DOHH2 (cell line): ENCODE results near the gene RGS13.
A peak's percentile ranks its signal among the peaks of the same experiment; 100 is the strongest.

Experiments used
- H3F3A ChIP-seq: fragments of 200-600 bp; sonication (generic), shearing (Covaris generic); 2 replicates; pipeline ENCODE4 v1.6.0; 2016; ENCODE audit warnings: antibody characterized with exemption, mild to moderate bottlenecking; ENCODE audit not compliant: control insufficient read depth, insufficient read depth
- H3K27ac ChIP-seq: fragments of 200-600 bp; sonication (generic); 2 replicates; pipeline ENCODE4 v1.5.1; 2014; ENCODE audit warnings: low read depth, mild to moderate bottlenecking, low read length, moderate library complexity
- H3K27me3 ChIP-seq: fragments of 200-600 bp; sonication (generic); 2 replicates; pipeline ENCODE4 v1.6.1; 2014; ENCODE audit warnings: mild to moderate bottlenecking, low read length, mixed read lengths; ENCODE audit not compliant: control insufficient read depth
- H3K36me3 ChIP-seq: fragments of 200-600 bp; sonication (generic); 2 replicates; pipeline ENCODE4 v1.6.1; 2014; ENCODE audit warnings: mild to moderate bottlenecking, low read length, moderate library complexity, mixed read lengths; ENCODE audit not compliant: control insufficient read depth
- H3K4me1 ChIP-seq: fragments of 200-600 bp; sonication (generic); 2 replicates; pipeline ENCODE4 v1.6.1; 2014; ENCODE audit warnings: mild to moderate bottlenecking, low read length, mixed read lengths; ENCODE audit not compliant: control insufficient read depth
- H3K4me2 ChIP-seq: fragments of 200-600 bp; sonication (generic); 2 replicates; pipeline ENCODE4 v1.6.0; 2014; ENCODE audit warnings: mild to moderate bottlenecking, low read length, moderate library complexity
- H3K4me3 ChIP-seq: fragments of 200-600 bp; sonication (generic); 2 replicates; pipeline ENCODE4 v1.5.1; 2014; ENCODE audit warnings: mild to moderate bottlenecking, low read length, mixed read lengths
- H3K79me2 ChIP-seq: fragments of 200-600 bp; sonication (generic); 2 replicates; pipeline ENCODE4 v1.6.1; 2014; ENCODE audit warnings: mild to moderate bottlenecking, low read length, mixed read lengths; ENCODE audit not compliant: control insufficient read depth
- H3K9me2 ChIP-seq: fragments of 200-600 bp; sonication (generic); replicated peaks from 2 replicates; pipeline ENCODE4 v1.6.1; 2014; ENCODE audit warnings: mild to moderate bottlenecking, low read length, mixed read lengths; ENCODE audit not compliant: control insufficient read depth
- H3K9me3 ChIP-seq: fragments of 200-600 bp; sonication (generic); 2 replicates; pipeline ENCODE4 v1.6.1; 2014; ENCODE audit warnings: antibody characterized with exemption, low read length, mixed read lengths; ENCODE audit not compliant: control insufficient read depth, insufficient read depth
- H4K20me1 ChIP-seq: fragments of 200-600 bp; sonication (generic); 2 replicates; pipeline ENCODE4 v1.6.0; 2014; ENCODE audit warnings: low read depth, mild to moderate bottlenecking, antibody characterized with exemption, low read length, moderate library complexity; ENCODE audit not compliant: control insufficient read depth, insufficient read depth
- CTCF ChIP-seq: fragments of 200-600 bp; sonication (generic); IDR thresholded peaks from one replicate; pipeline ENCODE4 v1.5.1; 2014; ENCODE audit warnings: antibody characterized with exemption, mild to moderate bottlenecking, low read depth, low read length; ENCODE audit not compliant: poor library complexity, severe bottlenecking
- EZH2phosphoT487 ChIP-seq: fragments of 200-600 bp; sonication (generic); IDR thresholded peaks from 2 replicates; pipeline ENCODE4 v1.6.1; 2017; ENCODE audit warnings: borderline replicate concordance, mild to moderate bottlenecking, antibody characterized with exemption, low read length, moderate library complexity, mixed read lengths

The RGS13 gene

GRCh38 chr1:192626366-192627179 is 9.4 kb upstream of the RGS13 start:
- peaks cover 39% of the 10 kb centered on the region for H3F3A ChIP-seq
- no peaks in the 10 kb centered on the region for H3K9me2 ChIP-seq
- H3K27me3 ChIP-seq: no peaks in the 10 kb centered on the region
- peak overlapping the region; percentile 88 for H3K4me2 ChIP-seq
- peak overlapping the region; percentile 75 for H3K4me3 ChIP-seq
- H3K9me3 ChIP-seq: no peaks in the 10 kb centered on the region
- H3K27ac ChIP-seq: peak overlapping the region; percentile 97
- no peaks in the 10 kb centered on the region for H4K20me1 ChIP-seq
- peaks cover 73% of the 10 kb centered on the region for H3K4me1 ChIP-seq
- H3K36me3 ChIP-seq: peaks cover 10% of the 10 kb centered on the region; the same call in 1 of the 2 replicates
- TF ChIP-seq EZH2phosphoT487 (no peak), CTCF (no peak)
- H3K79me2 ChIP-seq: peaks cover 29% of the 10 kb centered on the region

DNA sequence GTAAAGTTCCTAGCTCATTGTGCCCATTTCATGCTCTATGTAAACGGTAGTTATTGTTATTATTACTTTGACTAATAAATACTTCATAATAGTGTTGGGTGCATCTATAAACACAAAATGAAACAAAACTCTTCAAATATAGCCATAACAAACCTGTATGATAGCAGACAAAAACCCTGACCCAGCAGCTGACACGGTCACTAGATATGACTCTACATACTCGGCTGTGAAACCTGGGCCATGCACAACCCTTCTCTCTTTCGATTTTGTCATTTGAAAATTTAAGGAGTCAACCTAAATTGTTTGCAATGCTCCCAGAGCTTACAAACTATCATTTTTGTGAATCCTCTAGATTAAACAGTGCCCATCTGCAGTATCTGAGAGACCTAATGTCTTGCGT is 8.0 kb upstream of the RGS13 start:
- Histone ChIP-seq H3K4me2 (peak overlapping the region; percentile 88), H3K4me3 (peak overlapping the region; percentile 70), H4K20me1 (no peaks in the 10 kb centered on the region), H3K9me3 (no peaks in the 10 kb centered on the region), H3K27ac (peak overlapping the region; percentile 97), H3K79me2 (peaks cover 38% of the 10 kb centered on the region), H3F3A (peaks cover 48% of the 10 kb centered on the region), H3K36me3 (peaks cover 10% of the 10 kb centered on the region; the same call in 1 of the 2 replicates), H3K9me2 (no peaks in the 10 kb centered on the region), H3K27me3 (no peaks in the 10 kb centered on the region), H3K4me1 (peaks cover 84% of the 10 kb centered on the region)
- TF ChIP-seq CTCF (no peak), EZH2phosphoT487 (no peak)

- Histone ChIP-seq H3K4me1 (peaks cover 91% of the 10 kb centered on the region), H3K36me3 (peaks cover 10% of the 10 kb centered on the region; the same call in 1 of the 2 replicates), H3K79me2 (peaks cover 45% of the 10 kb centered on the region), H3K9me2 (no peaks in the 10 kb centered on the region), H3K9me3 (no peaks in the 10 kb centered on the region), H4K20me1 (no peaks in the 10 kb centered on the region), H3K4me3 (peak overlapping the region; percentile 70), H3K27me3 (no peaks in the 10 kb centered on the region), H3K27ac (peak overlapping the region; percentile 97), H3F3A (peaks cover 48% of the 10 kb centered on the region), H3K4me2 (peak overlapping the region; percentile 88)
- no peak for TF ChIP-seq CTCF
- no peak for TF ChIP-seq EZH2phosphoT487
Observed at GRCh38 chr1:192628396-192629057, 7.4 kb upstream of the RGS13 start.
